ENCODE results near the gene FKBP1A. TPM values are rescaled to one million over a fixed set of nuclear protein-coding genes. Genes with fewer than 3 reads are reported as not detected.

FKBP1A gene
- total RNA-seq, 1 donor from 2014 or later: 212 TPM

- Histone ChIP-seq H3K4me3 (no peak overlapping the region), H3K36me3 (no peaks in the 10 kb centered on the region), H3K9me3 (no peaks in the 10 kb centered on the region), H3K27ac (peak overlapping the region; percentile 42), H3K27me3 (no peaks in the 10 kb centered on the region), H3K4me1 (peaks cover 84% of the 10 kb centered on the region)
- intact Hi-C loops (cut with DNase I): no loop called here
- no peak for DNase-seq (ENCODE audit: extremely low spot score in 2 of 2)
- TF ChIP-seq POLR2AphosphoS5 (IDR thresholded peaks at IDR 0.05; ENCODE audit: insufficient read depth in 1 of 2, low read depth in 1 of 2) (no peak), POLR2A (IDR thresholded peaks at IDR 0.05) (no peak), CTCF (IDR thresholded peaks at IDR 0.05) (no peak)
Measured at GRCh38 chr20:1381753-1382591, 10.9 kb downstream of the FKBP1A start.

GRCh38 chr20:1378735-1379125, 14.1 kb downstream of the FKBP1A start:
- TF ChIP-seq POLR2AphosphoS5 (IDR thresholded peaks at IDR 0.05; ENCODE audit: insufficient read depth in 1 of 2, low read depth in 1 of 2) (no peak), CTCF (IDR thresholded peaks at IDR 0.05) (no peak), POLR2A (IDR thresholded peaks at IDR 0.05) (no peak)
- Histone ChIP-seq H3K9me3 (no peaks in the 10 kb centered on the region), H3K27ac (no peak overlapping the region), H3K36me3 (no peaks in the 10 kb centered on the region), H3K4me1 (peaks cover 92% of the 10 kb centered on the region), H3K27me3 (no peaks in the 10 kb centered on the region), H3K4me3 (no peak overlapping the region)
- DNase-seq (ENCODE audit: extremely low spot score in 2 of 2): peak in 1 of 2 donors; percentile 19
- intact Hi-C loops (cut with DNase I): no loop called here

GRCh38 chr20:1377984-1378734, 14.7 kb downstream of the FKBP1A start:
- Histone ChIP-seq H3K27ac (no peak overlapping the region), H3K9me3 (no peaks in the 10 kb centered on the region), H3K36me3 (no peaks in the 10 kb centered on the region), H3K4me1 (peaks cover 86% of the 10 kb centered on the region), H3K4me3 (no peak overlapping the region), H3K27me3 (no peaks in the 10 kb centered on the region)
- intact Hi-C loops (cut with DNase I): no loop called here
- peak in 1 of 2 donors; percentile 43 for DNase-seq (ENCODE audit: extremely low spot score in 2 of 2)
- TF ChIP-seq CTCF (IDR thresholded peaks at IDR 0.05): no peak

GRCh38 chr20:1377341-1377871, 15.4 kb downstream of the FKBP1A start:
- intact Hi-C loops (cut with DNase I): no loop called here
- DNase-seq (ENCODE audit: extremely low spot score in 2 of 2): no peak
- Histone ChIP-seq H3K9me3 (no peaks in the 10 kb centered on the region), H3K4me3 (no peak overlapping the region), H3K36me3 (no peaks in the 10 kb centered on the region), H3K4me1 (peaks cover 79% of the 10 kb centered on the region), H3K27ac (no peak overlapping the region), H3K27me3 (no peaks in the 10 kb centered on the region)
- no peak for TF ChIP-seq POLR2AphosphoS5 (IDR thresholded peaks at IDR 0.05; ENCODE audit: insufficient read depth in 1 of 2, low read depth in 1 of 2)

- Histone ChIP-seq H3K9me3 (no peaks in the 10 kb centered on the region), H3K27ac (no peak overlapping the region), H3K4me1 (peaks cover 71% of the 10 kb centered on the region), H3K36me3 (peaks cover 0 to 3% of the 10 kb centered on the region in 2 donors), H3K4me3 (no peak overlapping the region), H3K27me3 (no peaks in the 10 kb centered on the region)
- intact Hi-C loops (cut with DNase I): no loop called here
- no peak for TF ChIP-seq POLR2A (IDR thresholded peaks at IDR 0.05)
- no peak for TF ChIP-seq CTCF (IDR thresholded peaks at IDR 0.05)
- TF ChIP-seq POLR2AphosphoS5 (IDR thresholded peaks at IDR 0.05; ENCODE audit: insufficient read depth in 1 of 2, low read depth in 1 of 2): no peak
- peak in 1 of 2 donors; percentile 16 for DNase-seq (ENCODE audit: extremely low spot score in 2 of 2)
Measured at GRCh38 chr20:1376408-1377270, 16.2 kb downstream of the FKBP1A start.
